ENCODE measurements around the gene CA5A. TPM values are rescaled to one million over a fixed set of nuclear protein-coding genes. Genes with fewer than 3 reads are reported as not detected.
"Not testable (repeated sequence)": the region's sequence is repeated elsewhere in the genome, so short reads cannot be mapped to it uniquely, and the experiment has no call there.

The CA5A gene
- total RNA-seq (1.7 and 1.9 TPM in 2 replicates), polyA plus RNA-seq (0.91 and 1.0 TPM in 2 replicates)

GRCh38 chr16:87936375-87937230, at the start of gene CA5A:
Gene CA5A, minus strand, starts transcription at chr16:87936529. Its CDS starts 79 bp downstream, at chr16:87936450.
- Histone ChIP-seq H4K20me1 (ENCODE audit: insufficient read depth, poor library complexity, severe bottlenecking) (no peaks in the 10 kb centered on the region), H3K9me2 (replicated peaks; ENCODE audit: insufficient read depth) (no peaks in the 10 kb centered on the region), H3K36me3 (replicated peaks; ENCODE audit: insufficient read depth, low read depth) (no peaks in the 10 kb centered on the region), H3K9me3 (ENCODE audit: low read depth) (no peaks in the 10 kb centered on the region), H3K79me2 (no peaks in the 10 kb centered on the region), H3K27me3 (no peaks in the 10 kb centered on the region), H3K27ac (no peak within 1 kb of the TSS), H3K4me1 (ENCODE audit: insufficient read depth) (no peaks in the 10 kb centered on the region), H3K4me2 (no peak within 1 kb of the TSS), H3K4me3 (no peak within 1 kb of the TSS), H2AFZ (no peak within 1 kb of the TSS)
- no peak for DNase-seq (ENCODE audit: low spot score)
- no peak for TF ChIP-seq CTCF (IDR thresholded peaks at IDR 0.05; ENCODE audit: poor library complexity)
- no peak for TF ChIP-seq EZH2phosphoT487 (IDR thresholded peaks at IDR 0.05; ENCODE audit: low read depth, severe bottlenecking, unreplicated experiment)
- TF ChIP-seq EZH2 (IDR thresholded peaks at IDR 0.05; ENCODE audit: borderline replicate concordance) = no peak
- 88% methylated on average over 15 of the region's 15 CpGs for WGBS (ENCODE audit: low lambda C conversion rate, missing lambda C conversion rate)

- not testable (repeated sequence) for H3K79me2 ChIP-seq; H3K9me3 ChIP-seq (ENCODE audit: low read depth); DNase-seq (ENCODE audit: low spot score); H3K27ac ChIP-seq; H2AFZ ChIP-seq; H3K9me2 ChIP-seq (replicated peaks; ENCODE audit: insufficient read depth); H3K4me2 ChIP-seq; H3K4me1 ChIP-seq (ENCODE audit: insufficient read depth); H4K20me1 ChIP-seq (ENCODE audit: insufficient read depth, poor library complexity, severe bottlenecking); H3K36me3 ChIP-seq (replicated peaks; ENCODE audit: insufficient read depth, low read depth); H3K4me3 ChIP-seq; H3K27me3 ChIP-seq
- 85% methylated on average over 5 of the region's 5 CpGs for WGBS (ENCODE audit: low lambda C conversion rate, missing lambda C conversion rate)
Observed at GRCh38 chr16:87985493-87985892, 49.2 kb upstream of the CA5A start.

GRCh38 chr16:87984632-87985267, 48.4 kb upstream of the CA5A start:
- Histone ChIP-seq H3K36me3 (replicated peaks; ENCODE audit: insufficient read depth, low read depth) (no peaks in the 10 kb centered on the region), H3K9me3 (ENCODE audit: low read depth) (no peaks in the 10 kb centered on the region), H3K27ac (no peak overlapping the region), H3K4me2 (no peak overlapping the region), H3K79me2 (no peaks in the 10 kb centered on the region), H3K4me3 (no peak overlapping the region), H3K9me2 (replicated peaks; ENCODE audit: insufficient read depth) (no peaks in the 10 kb centered on the region), H2AFZ (no peak overlapping the region), H3K27me3 (no peaks in the 10 kb centered on the region), H4K20me1 (ENCODE audit: insufficient read depth, poor library complexity, severe bottlenecking) (no peaks in the 10 kb centered on the region), H3K4me1 (ENCODE audit: insufficient read depth) (no peaks in the 10 kb centered on the region)
- TF ChIP-seq EZH2phosphoT487 (IDR thresholded peaks at IDR 0.05; ENCODE audit: low read depth, severe bottlenecking, unreplicated experiment) = no peak
- no peak for TF ChIP-seq EZH2 (IDR thresholded peaks at IDR 0.05; ENCODE audit: borderline replicate concordance)
- WGBS (ENCODE audit: low lambda C conversion rate, missing lambda C conversion rate) = 97% methylated on average over 28 of the region's 28 CpGs
- DNase-seq (ENCODE audit: low spot score) = no peak

GRCh38 chr16:87984180-87984579, 47.9 kb upstream of the CA5A start:
- WGBS (ENCODE audit: low lambda C conversion rate, missing lambda C conversion rate) = 82% methylated on average over 15 of the region's 15 CpGs
- not testable (repeated sequence) for H3K9me3 ChIP-seq (ENCODE audit: low read depth); H3K4me3 ChIP-seq; H2AFZ ChIP-seq; H3K27ac ChIP-seq; H3K79me2 ChIP-seq; DNase-seq (ENCODE audit: low spot score); H3K9me2 ChIP-seq (replicated peaks; ENCODE audit: insufficient read depth); H3K27me3 ChIP-seq; H3K4me1 ChIP-seq (ENCODE audit: insufficient read depth); H4K20me1 ChIP-seq (ENCODE audit: insufficient read depth, poor library complexity, severe bottlenecking); H3K36me3 ChIP-seq (replicated peaks; ENCODE audit: insufficient read depth, low read depth); H3K4me2 ChIP-seq

GRCh38 chr16:87983737-87984097, 47.4 kb upstream of the CA5A start:
- not testable (repeated sequence) for H3K27ac ChIP-seq; H2AFZ ChIP-seq; H3K4me3 ChIP-seq; H3K4me1 ChIP-seq (ENCODE audit: insufficient read depth); H3K9me3 ChIP-seq (ENCODE audit: low read depth); H3K9me2 ChIP-seq (replicated peaks; ENCODE audit: insufficient read depth); H3K27me3 ChIP-seq; H3K36me3 ChIP-seq (replicated peaks; ENCODE audit: insufficient read depth, low read depth); H3K79me2 ChIP-seq; DNase-seq (ENCODE audit: low spot score); H4K20me1 ChIP-seq (ENCODE audit: insufficient read depth, poor library complexity, severe bottlenecking)
- WGBS (ENCODE audit: low lambda C conversion rate, missing lambda C conversion rate) = 80% methylated on average over 7 of the region's 7 CpGs
- peak overlapping the region; percentile 29 for H3K4me2 ChIP-seq
